ENCODE results near the gene IBTK.
"Not testable (repeated sequence)": the region's sequence is repeated elsewhere in the genome, so short reads cannot be mapped to it uniquely, and the experiment has no call there.

Gene IBTK

DNA sequence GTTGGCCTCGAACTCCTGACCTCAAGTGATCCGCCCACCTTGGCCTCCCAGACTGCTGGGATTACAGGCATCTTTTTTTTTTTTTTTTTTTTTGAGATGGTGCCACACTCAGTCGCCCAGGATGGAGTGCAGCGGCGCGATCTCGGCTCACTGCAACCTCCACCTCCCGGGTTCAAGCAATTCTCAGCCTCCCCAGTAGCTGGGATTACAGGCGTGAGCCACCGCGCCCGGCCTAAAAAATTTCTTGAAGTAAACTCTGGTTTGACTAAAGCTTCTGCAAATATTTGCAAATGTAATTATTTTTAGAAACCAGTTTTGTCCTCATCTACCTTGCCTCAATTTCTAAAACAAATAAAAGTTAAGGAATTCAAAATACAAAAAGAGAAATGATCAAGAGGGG is 1.2 kb downstream of the IBTK start:
- no peak for DNase-seq (ENCODE audit: low read depth in 2 of 2)

DNA sequence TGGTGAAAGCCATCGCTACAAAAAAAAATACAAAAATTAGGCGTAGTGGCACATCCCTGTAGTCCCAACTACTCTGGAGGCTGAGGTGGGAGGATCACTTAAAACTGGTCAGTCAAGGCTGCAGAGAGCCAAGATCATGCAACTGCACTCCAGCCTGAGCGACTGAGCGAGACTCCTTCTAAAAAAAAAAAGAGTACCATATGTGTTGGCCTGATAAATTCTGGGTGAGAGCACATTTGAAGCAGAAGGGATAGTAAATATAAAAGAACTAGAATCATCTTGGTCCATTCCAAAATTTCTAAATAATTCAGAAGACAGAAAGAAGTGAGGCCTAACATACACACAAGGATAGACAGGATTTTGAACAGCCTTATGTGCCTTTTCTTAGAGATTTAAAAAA is 2.2 kb downstream of the IBTK start:
- no peak for DNase-seq (ENCODE audit: low read depth in 2 of 2)

DNA sequence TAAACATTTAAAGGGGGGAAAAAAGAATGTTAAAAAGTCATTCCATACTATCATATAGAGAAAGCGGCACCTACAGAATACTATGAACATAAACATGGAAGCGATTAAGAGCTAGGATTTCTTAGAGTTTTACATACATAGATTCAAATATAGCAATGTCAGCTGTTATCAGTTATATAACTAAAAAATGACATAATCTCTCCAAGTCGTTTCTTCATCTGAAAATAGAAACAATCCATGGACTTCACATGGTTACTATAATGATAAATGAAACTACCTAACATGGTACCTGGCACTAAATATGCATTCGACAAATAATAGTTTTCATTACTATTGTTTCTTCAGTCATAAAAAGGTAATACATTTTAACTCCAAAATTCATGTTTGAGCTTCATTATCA is 3.7 kb downstream of the IBTK start:
- DNase-seq (ENCODE audit: low read depth in 2 of 2): no peak

DNA sequence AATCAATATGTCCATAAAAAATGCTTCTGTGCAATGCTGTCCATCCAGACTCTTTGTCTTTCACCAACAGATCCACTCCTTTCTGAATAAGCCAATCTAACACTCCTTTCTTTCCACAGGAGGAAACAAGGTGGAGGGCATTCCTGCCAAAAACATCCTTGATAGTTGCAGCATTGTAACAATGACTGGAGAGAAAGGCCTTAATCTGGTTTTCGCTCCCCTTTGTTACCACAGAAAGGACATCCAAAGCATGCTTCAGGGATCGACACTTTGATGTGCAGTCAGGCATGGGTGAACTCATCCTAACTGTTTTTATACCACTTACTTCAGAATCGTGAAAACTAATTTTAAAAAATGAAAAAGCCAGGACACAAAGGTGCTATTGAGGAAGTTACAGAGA is 7.4 kb downstream of the IBTK start:
- DNase-seq (ENCODE audit: low read depth in 2 of 2): no peak

DNA sequence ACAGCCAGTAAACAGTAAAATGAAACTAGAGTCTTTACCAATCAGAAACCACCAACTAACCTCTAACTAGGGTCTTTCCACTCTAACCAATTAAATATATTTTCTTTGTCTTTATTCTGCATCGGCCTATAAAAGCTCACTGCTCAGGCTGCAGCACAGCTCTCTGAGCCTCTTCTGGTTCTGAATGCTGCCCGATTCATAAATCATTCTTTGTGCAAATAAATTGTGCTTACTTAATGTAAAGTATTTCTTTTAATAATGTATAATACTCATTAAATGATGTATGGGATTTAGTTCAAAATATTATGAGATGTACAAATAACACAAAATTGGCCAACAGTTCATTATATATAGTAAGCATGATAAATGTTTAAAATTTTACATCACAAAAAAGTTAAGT is 7.9 kb downstream of the IBTK start:
- no peak for DNase-seq (ENCODE audit: low read depth in 2 of 2)

DNA sequence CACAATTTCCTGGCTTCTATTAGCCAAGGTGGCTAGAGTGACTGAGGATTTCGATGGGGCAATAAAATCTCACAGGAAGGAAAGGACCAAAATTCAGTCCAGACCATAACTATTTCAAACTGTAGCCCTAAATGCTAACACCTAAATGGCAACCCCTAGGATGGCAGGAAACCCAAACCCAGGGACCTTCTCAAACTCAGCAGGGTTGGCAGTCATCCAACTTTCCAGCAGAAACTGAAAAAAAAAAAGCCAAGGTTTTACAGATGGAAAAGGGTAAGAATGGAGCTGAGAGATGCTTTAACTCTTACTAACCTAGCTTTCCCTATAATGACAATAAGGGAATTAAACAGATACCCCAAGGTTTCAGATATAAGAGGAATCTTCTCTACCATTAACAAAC is 10.5 kb downstream of the IBTK start:
- no peak for DNase-seq (ENCODE audit: low read depth in 2 of 2)

DNA sequence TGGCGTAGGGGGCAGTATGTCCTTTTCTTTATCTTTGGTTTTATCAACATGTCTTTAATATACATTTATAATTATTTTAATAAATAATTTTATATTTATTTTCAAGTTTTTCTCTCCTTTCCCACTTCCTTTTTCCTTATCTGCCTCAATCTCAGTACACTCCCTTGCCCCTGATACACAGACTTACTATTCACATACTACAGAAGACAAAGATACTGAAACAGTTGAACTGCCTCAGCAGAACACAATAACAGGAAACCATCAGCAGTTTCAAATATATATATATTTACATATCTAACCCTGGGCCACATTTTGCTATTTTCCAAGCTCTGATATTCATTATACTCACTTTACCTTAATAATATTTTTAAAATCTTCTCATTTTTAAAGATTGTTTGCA is 19.8 kb downstream of the IBTK start:
- DNase-seq (ENCODE audit: low read depth in 2 of 2): no peak

DNA sequence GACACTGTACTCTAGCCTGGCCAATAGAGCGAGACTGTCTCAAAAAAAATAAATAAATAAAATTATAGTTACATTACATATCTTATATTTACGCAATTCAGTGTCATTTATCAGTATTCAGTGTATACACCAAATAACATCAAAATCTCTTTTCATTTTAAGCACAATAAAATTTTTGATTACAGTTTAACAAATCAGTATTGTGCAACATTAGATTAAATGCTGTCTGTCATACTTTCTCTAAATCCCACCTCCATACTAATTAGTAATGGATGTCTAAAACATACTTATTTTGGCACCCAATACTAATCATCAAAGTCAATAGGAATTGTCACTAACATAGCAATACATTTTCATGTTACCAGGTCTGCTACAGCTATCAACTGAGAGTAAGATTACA is 27.4 kb downstream of the IBTK start:
- no peak for DNase-seq (ENCODE audit: low read depth in 2 of 2)

DNA sequence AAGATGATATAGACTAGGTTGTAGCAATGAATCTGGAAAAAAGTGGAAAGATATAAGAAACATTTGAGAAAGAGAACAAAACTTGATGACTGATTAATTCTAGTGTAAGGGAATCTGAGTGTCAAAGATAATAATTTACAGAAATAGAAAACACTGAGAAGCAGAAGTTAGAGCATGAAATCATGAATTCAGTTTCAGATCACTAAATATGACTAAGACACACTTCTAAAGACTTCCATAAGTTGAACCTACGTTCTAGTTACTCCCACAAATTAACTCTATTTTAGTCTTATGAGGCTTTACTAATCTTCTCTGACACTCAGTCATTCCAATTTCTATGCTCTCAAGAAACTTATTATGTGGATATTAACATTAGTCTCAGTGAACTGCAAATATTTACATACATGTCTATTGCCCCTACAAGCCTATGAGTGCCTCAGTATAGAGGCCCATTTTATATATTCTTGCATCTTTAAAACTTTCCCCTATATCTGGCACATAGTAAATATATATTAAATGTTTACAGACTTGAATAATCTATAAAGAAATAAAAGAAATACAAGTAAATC is 30.4 kb downstream of the IBTK start:
- no peak for DNase-seq (ENCODE audit: low read depth in 2 of 2)

DNA sequence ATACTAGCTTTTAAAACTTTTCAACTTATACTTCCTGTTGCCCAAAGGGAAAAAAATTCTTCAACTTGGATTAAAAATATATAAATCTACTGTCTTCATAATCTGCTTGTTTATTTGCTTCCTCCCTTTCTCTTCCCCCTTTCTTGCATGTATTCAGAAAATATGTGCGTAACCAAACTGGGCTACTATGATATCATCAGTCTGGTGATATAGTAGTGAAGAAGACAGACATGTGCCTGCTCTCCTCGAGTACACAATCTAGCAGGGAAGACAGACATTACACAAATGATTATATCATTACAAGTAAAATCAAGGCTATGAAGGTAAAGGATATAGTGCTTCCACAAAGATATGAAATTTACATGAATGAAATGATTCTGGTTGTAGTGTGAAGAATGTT is 31.0 kb downstream of the IBTK start:
- no peak for DNase-seq (ENCODE audit: low read depth in 2 of 2)

DNA sequence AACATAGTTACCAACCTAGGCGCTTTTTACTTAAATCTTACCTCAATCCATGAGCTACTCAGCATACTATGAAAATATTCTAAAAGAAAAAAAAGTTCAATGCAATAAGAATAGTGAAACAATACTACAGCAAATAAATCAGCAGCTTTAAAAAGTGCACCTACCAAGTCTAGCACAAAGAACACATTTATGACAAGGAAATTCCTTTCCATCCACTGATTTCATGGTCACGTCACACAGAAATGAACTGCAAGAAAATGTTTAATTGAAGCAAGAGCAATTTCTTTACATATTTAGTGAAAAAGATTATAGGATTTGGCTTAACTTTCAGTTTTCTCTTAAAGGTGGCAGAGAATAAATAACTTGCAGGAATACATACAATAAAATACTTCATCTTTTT is 36.2 kb downstream of the IBTK start:
- DNase-seq (ENCODE audit: low read depth in 2 of 2): no peak

DNA sequence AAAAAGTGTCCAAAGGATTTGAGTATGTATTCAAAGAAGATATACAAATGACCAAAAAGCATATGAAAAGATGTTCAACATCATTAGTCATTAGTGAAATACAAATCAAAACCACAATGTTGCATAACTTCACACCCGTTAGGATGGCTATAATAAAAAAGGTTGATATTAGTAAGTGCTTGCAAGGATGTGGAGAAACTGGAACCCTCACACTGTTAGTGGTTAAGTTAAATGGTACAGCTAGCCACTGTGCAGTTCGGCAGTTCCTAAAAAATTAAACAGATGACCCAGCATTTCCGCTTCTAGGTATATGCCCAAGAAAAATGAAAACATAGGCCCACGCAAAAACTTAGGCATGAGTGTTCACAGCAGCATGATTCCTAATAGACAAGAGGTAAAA is 38.6 kb downstream of the IBTK start:
- no peak for DNase-seq (ENCODE audit: low read depth in 2 of 2)

DNA sequence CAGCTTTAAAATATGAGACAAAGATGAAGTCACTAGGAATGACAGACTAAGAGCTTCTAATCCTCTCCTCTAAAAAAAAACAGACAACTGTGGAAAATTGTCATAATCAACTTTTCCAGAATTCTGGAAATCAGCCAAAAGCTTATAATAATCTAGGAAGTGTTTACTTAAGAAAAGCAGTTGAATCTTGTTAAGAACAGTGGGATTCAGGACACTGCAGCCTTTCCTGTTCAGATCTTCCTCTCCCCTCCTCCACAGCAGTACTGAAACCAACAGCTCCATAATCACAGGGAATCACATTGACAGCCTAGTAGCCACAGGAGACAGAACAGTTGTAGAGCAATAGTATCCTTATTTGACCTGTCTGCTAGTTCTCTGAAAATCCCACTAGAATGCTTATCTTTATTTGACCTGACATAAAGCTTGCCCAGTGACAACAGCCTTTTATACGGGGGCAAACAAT is 41.6 kb downstream of the IBTK start:
- DNase-seq (ENCODE audit: low read depth in 2 of 2): no peak

DNA sequence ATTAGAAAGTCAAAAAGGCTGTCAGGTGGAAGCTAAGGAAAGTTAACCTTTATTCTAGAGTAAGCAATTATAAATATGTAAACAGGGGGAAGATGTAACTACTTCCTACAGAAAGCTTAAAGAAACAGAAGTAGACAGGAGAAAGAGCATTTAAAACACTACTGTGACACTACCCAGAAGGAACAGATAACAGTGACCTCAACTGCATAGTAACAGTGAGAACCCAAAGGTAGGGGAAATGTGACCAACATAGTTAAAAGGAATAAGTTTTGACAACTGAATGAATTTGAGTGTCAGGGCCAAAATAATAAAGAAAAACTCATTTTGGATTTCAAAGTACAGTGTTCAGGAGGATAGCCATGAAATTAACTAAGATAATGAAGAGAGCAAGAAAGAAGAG is 43.5 kb downstream of the IBTK start:
- no peak for DNase-seq (ENCODE audit: low read depth in 2 of 2)

DNA sequence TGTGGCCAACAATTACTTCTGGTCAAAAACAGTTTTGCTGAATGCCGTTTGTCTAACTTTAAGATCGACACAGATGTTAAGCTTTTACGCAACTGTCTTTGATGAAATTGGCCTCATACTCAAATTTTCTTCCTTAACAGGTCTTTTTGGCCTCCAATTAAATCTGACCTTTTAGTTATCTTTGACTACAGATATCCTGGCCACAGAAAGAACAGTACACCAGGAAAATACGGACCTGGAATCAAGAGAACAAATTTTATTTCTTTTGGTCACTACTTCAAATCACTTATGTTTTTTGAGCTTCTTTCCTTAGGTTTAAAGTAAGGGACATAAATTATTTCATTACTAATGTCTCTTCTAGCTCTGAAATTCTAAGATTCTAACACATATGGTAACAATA is 49.8 kb downstream of the IBTK start:
- no peak for DNase-seq (ENCODE audit: low read depth in 2 of 2)

DNA sequence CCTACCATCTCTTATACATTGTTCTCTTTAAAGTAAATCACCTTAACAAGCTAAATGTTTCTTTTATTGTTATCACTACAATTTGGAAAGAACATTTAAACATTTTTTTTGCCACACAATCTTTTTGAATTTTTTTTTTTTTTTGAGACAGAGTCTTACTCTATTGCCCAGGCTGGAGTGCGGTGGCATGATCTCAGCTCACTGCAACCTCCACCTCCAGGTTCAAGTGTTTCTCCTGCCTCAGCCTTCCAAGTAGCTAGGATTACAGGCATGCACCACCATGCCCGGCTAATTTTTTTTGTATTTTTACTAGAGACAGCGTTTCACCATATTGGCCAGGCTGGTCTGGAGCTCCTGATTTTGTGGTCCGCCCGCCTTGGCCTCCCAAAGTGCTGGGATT is 50.3 kb downstream of the IBTK start:
- not testable (repeated sequence) for DNase-seq (ENCODE audit: low read depth in 2 of 2)

DNA sequence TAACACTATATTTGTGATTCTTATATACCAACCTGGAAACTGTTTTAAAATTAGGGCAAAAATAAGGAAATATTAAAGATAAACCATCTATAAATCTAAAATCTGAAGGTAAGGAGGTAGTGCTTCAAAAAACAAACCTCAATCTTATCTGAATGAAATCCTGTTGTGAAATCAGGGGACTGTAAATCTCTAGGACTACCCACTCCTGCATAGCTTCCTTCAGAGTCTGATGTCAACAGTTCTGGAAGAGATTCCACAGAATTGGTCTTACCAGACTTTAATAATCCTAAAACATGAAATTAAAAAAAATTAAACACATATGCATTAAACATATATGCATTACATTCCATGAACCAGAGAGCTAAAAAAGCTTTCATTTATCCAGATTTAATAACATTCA is 51.4 kb downstream of the IBTK start:
- DNase-seq (ENCODE audit: low read depth in 2 of 2): no peak

DNA sequence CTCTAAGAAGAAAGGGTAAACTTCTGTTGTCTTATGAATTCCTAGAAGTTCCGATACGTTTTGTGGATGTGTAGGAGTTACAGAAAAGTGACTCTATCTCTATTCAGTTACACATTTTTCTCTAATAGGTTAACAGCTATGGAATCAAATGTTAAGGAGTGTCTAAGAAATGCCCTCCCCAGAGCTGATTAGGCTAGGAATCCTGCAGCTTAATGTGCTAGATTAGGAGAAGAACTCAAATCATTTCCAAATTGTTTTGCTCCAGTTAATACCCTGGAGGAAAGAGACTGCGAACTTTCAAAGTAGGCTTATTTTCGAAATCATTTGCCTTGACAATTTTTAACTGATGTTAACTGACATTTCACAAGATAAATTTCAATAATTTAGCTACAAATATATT is 51.9 kb downstream of the IBTK start:
- no peak for DNase-seq (ENCODE audit: low read depth in 2 of 2)

DNA sequence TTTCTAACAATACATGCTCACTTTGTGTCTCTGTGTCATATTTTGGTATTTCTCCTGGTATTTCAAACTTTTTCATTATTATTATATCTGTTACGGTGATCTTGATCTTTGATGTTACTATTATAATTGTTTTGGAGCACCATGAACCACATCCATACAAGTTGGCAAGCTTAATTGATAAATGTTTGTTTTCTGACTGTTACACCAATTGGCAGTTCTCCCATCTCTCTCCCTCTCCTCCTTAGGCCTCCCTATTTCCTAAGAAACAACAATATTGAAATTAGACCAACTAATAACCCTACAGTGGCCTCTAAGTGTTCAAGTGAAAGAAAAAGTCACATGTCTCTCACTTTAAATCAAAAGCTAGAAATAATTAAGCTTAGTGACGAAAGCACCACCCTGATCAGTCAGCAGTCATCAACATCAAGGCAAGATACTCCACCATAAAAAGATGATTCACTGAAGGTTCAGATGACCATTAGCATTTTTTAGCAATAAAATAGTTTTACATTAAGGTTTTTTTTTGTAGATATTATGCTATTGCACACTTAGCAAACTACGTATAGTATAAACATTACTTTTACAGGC is 61.5 kb downstream of the IBTK start:
- no peak for DNase-seq (ENCODE audit: low read depth in 2 of 2)

DNA sequence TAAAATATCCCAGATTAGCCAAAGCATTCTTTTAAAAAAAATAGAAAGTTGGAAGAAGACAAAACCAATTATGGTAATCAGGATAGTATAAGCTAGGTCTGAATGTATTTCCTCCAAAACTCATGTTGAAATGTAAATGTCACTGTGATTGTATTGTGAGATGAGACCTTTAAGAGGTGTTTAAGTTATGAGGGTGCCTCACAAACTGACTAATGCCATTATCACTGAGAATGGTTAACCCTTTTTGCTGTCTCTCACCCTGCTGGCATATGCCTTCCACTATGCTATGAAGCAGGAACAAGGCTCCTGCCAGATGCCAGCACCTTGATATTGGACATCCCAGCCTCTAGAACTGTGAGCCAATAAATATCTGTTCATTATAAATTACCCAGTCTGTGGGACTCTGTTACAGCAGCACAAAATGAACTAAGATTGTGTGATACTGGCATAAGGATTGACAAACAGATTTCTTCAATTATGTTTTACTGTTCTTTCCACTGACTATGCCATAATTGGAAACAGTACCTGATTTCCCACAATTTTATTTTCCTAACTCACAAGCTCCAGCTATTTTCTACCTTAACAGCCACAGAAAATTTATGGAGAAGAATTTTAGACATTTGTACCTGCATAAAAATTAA is 63.8 kb downstream of the IBTK start:
- DNase-seq (ENCODE audit: low read depth in 2 of 2): no peak

DNA sequence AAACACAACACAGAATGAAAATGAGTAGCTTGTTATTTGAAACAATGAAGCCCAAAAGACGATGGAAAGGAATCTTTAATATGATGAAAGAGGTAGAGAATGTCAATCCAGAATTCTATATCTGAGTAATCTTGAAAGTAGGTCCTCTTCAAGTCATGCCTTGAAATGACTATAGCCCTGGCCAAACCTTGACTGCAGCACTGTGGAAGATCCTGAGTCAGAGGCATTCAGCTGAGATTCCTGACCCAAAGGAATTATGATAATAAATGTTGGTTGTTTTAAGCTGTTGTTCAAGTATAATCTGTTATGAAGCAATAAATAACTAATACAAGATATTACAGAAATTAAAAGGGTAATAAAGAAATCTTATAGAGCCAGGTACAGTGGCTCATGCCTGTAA is 64.8 kb downstream of the IBTK start:
- DNase-seq (ENCODE audit: low read depth in 2 of 2): no peak

DNA sequence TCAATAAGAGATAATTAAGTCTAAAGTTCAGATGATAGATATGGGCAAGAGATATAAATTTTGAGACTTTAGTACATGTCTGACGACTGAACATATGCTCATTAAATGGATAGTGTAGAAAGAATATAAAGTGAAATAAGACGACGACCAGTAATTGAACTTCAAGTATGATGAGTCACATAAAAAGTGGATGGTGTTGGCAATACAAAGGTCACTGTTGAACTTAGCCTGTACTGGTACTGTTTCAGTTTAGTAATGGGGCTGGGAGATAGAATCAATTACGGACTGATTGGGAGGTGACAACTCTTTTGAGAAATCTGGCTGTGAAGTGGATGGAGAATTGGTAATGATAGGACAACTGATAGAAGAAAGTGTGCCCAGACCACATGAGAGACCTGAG is 68.1 kb downstream of the IBTK start:
- DNase-seq (ENCODE audit: low read depth in 2 of 2): no peak

DNA sequence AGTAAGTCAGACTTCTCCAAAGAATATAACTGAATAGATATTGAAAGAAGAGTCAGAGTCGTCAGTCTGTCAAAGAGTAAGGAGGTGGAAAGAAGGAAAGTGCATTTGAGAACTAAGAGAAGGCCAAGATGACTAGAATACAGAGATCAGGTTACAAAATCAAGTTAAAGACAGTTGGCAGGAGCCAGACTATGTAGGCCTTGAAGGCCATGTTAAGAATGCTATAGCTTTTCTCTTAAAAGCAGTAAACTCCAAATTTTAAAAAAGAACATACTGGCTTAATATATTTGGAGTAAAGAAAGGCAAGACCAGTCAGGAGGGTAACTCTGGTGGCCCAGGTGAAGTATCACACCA is 68.8 kb downstream of the IBTK start:
- no peak for DNase-seq (ENCODE audit: low read depth in 2 of 2)
